ENCODE results near the gene CCER1.

- TF ChIP-seq EZH2phosphoT487 (IDR thresholded peaks at IDR 0.05; ENCODE audit: low read depth) (no peak), CTCF (IDR thresholded peaks at IDR 0.05; ENCODE audit: low read depth, low read length) (0 out of 2 replicates have a peak, but pooled peaks have one; percentile 11)
Observed at GRCh38 chr12:90987520-90987919, 32.5 kb upstream of the CCER1 start.
